GM12878 (cell line): ENCODE results near the gene SPATA25. TPM values are rescaled to one million over a fixed set of nuclear protein-coding genes. Genes with fewer than 3 reads are reported as not detected.

Experiments
- ATAC-seq: fragments of 200-7000 bp; cut with Tn5 transposase; 3 replicates; pipeline ENCODE4 v1.9.1; 2020; ENCODE audit warnings: mild to moderate bottlenecking, moderate library complexity
- BruUV-seq: library from RNA; stranded (reverse); fragments of 400-500 nt; replicated peaks from 2 replicates; lab custom pipeline; 2021; lab: Mats Ljungman, UMichigan
- CTCF ChIA-PET: fragments of 300-600 bp; sonication (Branson Sonifier 250); formaldehyde crosslinking; extraction: SDS; loops from one replicate; lab custom pipeline; 2021; ENCODE audit warnings: inconsistent platforms; lab: Yijun Ruan, JAX
- POLR2A ChIA-PET: fragments of 350-600 bp; formaldehyde crosslinking; extraction: SDS; loops from one replicate; lab custom pipeline; 2021; ENCODE audit warnings: inconsistent platforms; lab: Charles Lee
- RAD21 ChIA-PET: fragments of 300-600 bp; sonication (Branson Sonifier 250); formaldehyde crosslinking; loops from one replicate; lab custom pipeline; 2023; ENCODE audit warnings: antibody characterized with exemption; ENCODE audit not compliant: unreplicated experiment; lab: Charles Lee
- SMC1A ChIA-PET: fragments of 300-600 bp; sonication (Branson Sonifier 250); formaldehyde crosslinking; loops from one replicate; lab custom pipeline; 2023; ENCODE audit not compliant: unreplicated experiment, uncharacterized antibody; lab: Charles Lee
- DNase-seq: peaks from one replicate; pipeline ENCODE4 v3.0.0-alpha.2; 2011; ENCODE audit warnings: low read depth, low spot score
- FAIRE-seq: peaks from 3 replicates; lab custom pipeline; 2011; peaks lifted over from hg19 to GRCh38; lab: Jason Lieb, UNC
- H2AFZ ChIP-seq: 2 replicates; pipeline ENCODE4 v1.6.0; 2011; ENCODE audit warnings: low read depth, low read length, control low read depth; ENCODE audit not compliant: control insufficient read depth
- H3K27ac ChIP-seq: 2 replicates; pipeline ENCODE4 v1.5.1; 2011; ENCODE audit warnings: control low read depth; ENCODE audit not compliant: control insufficient read depth, insufficient read depth
- H3K27me3 ChIP-seq, 2 experiments: replicated peaks in 1 of 2; 2 replicates each; pipeline versions ENCODE4 v1.6.0 to v1.6.1; 2011; ENCODE audit warnings: low read length in 1 of 2; ENCODE audit not compliant: control insufficient read depth in 2 of 2, insufficient read depth in 2 of 2
- H3K36me3 ChIP-seq, 2 experiments: 2 replicates each; pipeline ENCODE4 v1.5.1; 2011; ENCODE audit warnings: low read length in 1 of 2; ENCODE audit not compliant: control insufficient read depth in 2 of 2, insufficient read depth in 2 of 2
- H3K4me1 ChIP-seq: 2 replicates; pipeline ENCODE4 v1.6.1; 2011; ENCODE audit warnings: mild to moderate bottlenecking, low read length, moderate library complexity, mixed read lengths; ENCODE audit not compliant: control insufficient read depth, insufficient read depth
- H3K4me2 ChIP-seq: 2 replicates; pipeline ENCODE4 v1.6.0; 2011; ENCODE audit warnings: control low read depth; ENCODE audit not compliant: control insufficient read depth, insufficient read depth
- H3K4me3 ChIP-seq: fragments of 200-600 bp; sonication (generic); 2 replicates; pipeline ENCODE4 v1.5.1; 2016
- H3K79me2 ChIP-seq: 2 replicates; pipeline ENCODE4 v1.6.0; 2011; ENCODE audit warnings: low read length; ENCODE audit not compliant: control insufficient read depth, insufficient read depth
- H3K9ac ChIP-seq: 2 replicates; pipeline ENCODE4 v1.8.0; 2011; ENCODE audit warnings: low read length, control low read depth, mixed read lengths; ENCODE audit not compliant: control insufficient read depth, insufficient read depth
- H3K9me3 ChIP-seq: replicated peaks from 3 replicates; pipeline ENCODE4 v1.5.1; 2011; ENCODE audit warnings: mild to moderate bottlenecking, low read length; ENCODE audit not compliant: control insufficient read depth, insufficient read depth
- H4K20me1 ChIP-seq: 2 replicates; pipeline ENCODE4 v1.6.0; 2011; ENCODE audit not compliant: control insufficient read depth, insufficient read depth
- BCL3 ChIP-seq: IDR thresholded peaks from 2 replicates; pipeline ENCODE4 v1.6.1; 2011; ENCODE audit warnings: borderline replicate concordance, low read depth, mild to moderate bottlenecking, moderate library complexity, low read length; ENCODE audit not compliant: insufficient read depth, poor library complexity, severe bottlenecking
- BRCA1 ChIP-seq: IDR thresholded peaks from 2 replicates; pipeline ENCODE4 v1.6.1; 2011; ENCODE audit warnings: low read depth, low read length, improper control_type of control experiment
- CHD2 ChIP-seq: IDR thresholded peaks from 2 replicates; pipeline ENCODE4 v1.6.1; 2011; ENCODE audit warnings: low read depth, low read length, improper control_type of control experiment, borderline replicate concordance
- CREB1 ChIP-seq: IDR thresholded peaks from 2 replicates; pipeline ENCODE4 v1.6.1; 2012; ENCODE audit warnings: low read depth, mild to moderate bottlenecking, inconsistent platforms
- LARP7 ChIP-seq: fragments of 450-650 bp; IDR thresholded peaks from 2 replicates; pipeline ENCODE4 v1.6.1; 2017; ENCODE audit warnings: mild to moderate bottlenecking
- MYC ChIP-seq: IDR thresholded peaks from 2 replicates; pipeline ENCODE4 v1.6.1; 2011; ENCODE audit warnings: mild to moderate bottlenecking, low read length, moderate library complexity, inconsistent platforms; ENCODE audit not compliant: insufficient read depth, insufficient replicate concordance, insufficient read length, severe bottlenecking
- NBN ChIP-seq: fragments of 450-650 bp; IDR thresholded peaks from 2 replicates; pipeline ENCODE4 v1.6.1; 2016
- PKNOX1 ChIP-seq: fragments of 450-650 bp; IDR thresholded peaks from 2 replicates; pipeline ENCODE4 v1.6.1; 2016; ENCODE audit warnings: mild to moderate bottlenecking
- POLR2A ChIP-seq: IDR thresholded peaks from 2 replicates; pipeline ENCODE4 v1.6.1; 2011; ENCODE audit warnings: low read depth, mild to moderate bottlenecking, low read length
- POLR2AphosphoS5 ChIP-seq: IDR thresholded peaks from 2 replicates; pipeline ENCODE4 v1.6.1; 2011; ENCODE audit warnings: mild to moderate bottlenecking, low read length, inconsistent platforms
- POU2F2 ChIP-seq: IDR thresholded peaks from 3 replicates; pipeline ENCODE4 v1.6.1; 2011; ENCODE audit warnings: low read depth, mild to moderate bottlenecking, low read length, borderline replicate concordance
- RFX5 ChIP-seq: IDR thresholded peaks from 2 replicates; pipeline ENCODE4 v1.6.1; 2011; ENCODE audit warnings: low read depth, low read length, improper control_type of control experiment
- SRF ChIP-seq, 2 experiments: IDR thresholded peaks; 2 replicates each; pipeline ENCODE4 v1.6.1; 2011; ENCODE audit warnings: low read depth in 2 of 2, low read length in 2 of 2, mild to moderate bottlenecking in 1 of 2, moderate library complexity in 1 of 2
- ZNF384 ChIP-seq: IDR thresholded peaks from 2 replicates; pipeline ENCODE4 v1.6.1; 2012; ENCODE audit warnings: low read depth, mild to moderate bottlenecking, low read length, improper control_type of control experiment, borderline replicate concordance
- WGBS: methylation state at CpG from one replicate; pipeline ENCODE4 v1.1.6; 2016; ENCODE audit warnings: low lambda C conversion rate; ENCODE audit not compliant: insufficient replicate concordance, insufficient coverage; ENCODE audit errors: missing lambda C conversion rate; 5-methylcytosine and 5-hydroxymethylcytosine counted together
- in situ Hi-C: fragments of 300-500 bp; cut with MboI; formaldehyde crosslinking; loops from 9 replicates; pipeline ENCODE4 v1.14.3; 2018; ENCODE audit warnings: mixed read lengths
- intact Hi-C: fragments of 100-400 bp; cut with micrococcal nuclease; formaldehyde crosslinking; loops from one replicate; pipeline ENCODE4 v1.14.2; 2022; ENCODE audit not compliant: unreplicated experiment
- polyA plus RNA-seq, 11 experiments: library from polyadenylated mRNA; depleted of rRNA in 4 of 11; unstranded in 6 of 11; stranded (reverse) in 5 of 11; fragments of >200 nt; fragmentation: Nextera tagmentation in 4 of 11; fragmentation: Illumina TruSeq in 1 of 11; extraction: Ambion mirVana in 4 of 11; extraction: Trizol in 1 of 11; gene quantifications; 1 replicate in 1 of 11; 2 replicates in 10 of 11; pipeline versions ENCODE4 v1.2.1 to v1.2.3, GENCODE V29; 2011 to 2016; ENCODE audit warnings: inconsistent platforms in 2 of 11, missing spikeins in 2 of 11, low read depth in 1 of 11
- total RNA-seq, 4 experiments: library from RNA; depleted of rRNA in 3 of 4; stranded (reverse); fragments of >200 nt in 3 of 4; fragmentation: Illumina TruSeq in 1 of 4; extraction: Trizol in 1 of 4; gene quantifications; 2 replicates each; pipeline versions ENCODE4 v1.2.1 to v1.2.3, GENCODE V29; 2013 to 2021
- TF ChIP-seq, protein P1 (sequence below): IDR thresholded peaks from 2 replicates; pipeline ENCODE4 v1.6.1; 2011; ENCODE audit warnings: mild to moderate bottlenecking, low read depth, low read length, moderate library complexity; ENCODE audit not compliant: insufficient replicate concordance

SPATA25 gene
- total and polyA plus RNA-seq, 10 of the 15 experiments (the other 5 are each of a cell fraction or from before 2014, with no cell fraction given) = 0.28 to 2.9 (median 1.3) TPM; not detected in 3

DNA sequence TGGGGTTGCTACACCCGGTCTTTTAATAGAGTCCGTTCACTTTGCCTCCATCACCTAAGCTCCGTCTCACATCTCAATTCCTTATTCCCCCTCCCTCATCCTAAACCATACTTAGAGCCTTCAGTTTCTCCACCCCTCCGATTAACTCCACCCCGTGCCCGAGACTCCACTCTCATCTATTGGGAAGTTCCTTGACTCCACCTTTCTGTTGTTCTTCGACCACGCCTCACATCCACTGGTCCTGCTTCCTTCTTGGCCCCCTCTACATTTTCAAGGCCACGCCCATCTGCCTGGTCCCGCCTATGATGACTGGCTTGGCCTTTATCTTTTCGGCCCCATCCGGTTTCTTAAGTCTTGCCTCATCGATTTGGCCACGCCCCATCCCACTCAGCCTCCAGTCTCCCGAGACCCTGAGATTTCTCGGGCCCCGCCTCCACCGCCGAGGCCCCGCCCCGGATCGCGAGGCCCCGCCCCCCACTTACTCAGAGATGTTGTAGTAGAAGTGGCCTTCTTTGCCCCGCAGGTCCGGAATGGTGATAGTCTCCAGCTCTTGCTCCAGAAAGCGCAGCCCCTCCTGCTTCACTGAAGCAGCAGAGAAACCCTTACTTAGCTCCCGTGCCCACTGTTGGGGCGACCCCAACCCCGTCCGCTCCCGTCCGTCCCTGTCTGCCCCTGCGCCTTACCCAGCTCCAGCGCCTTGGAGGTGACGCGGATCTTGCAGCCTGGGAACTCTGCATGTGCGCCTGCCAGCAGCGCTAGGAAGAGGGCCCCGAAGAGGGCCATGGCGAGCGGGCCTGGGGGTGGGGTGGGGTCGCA lies 23.5 kb upstream of the SPATA25 start:
- BruUV-seq = no TSS peak
- under 1% methylated on average over 42 of the region's 43 CpGs for WGBS
- ChIA-PET CTCF (interaction anchor here (1.1 to 3.1 kb wide), 4 partner anchors 18 to 59 kb away, joined by 3 to 19 read pairs (median 6); partner anchors contain the start of genes CTSA, NEURL2 and PCIF1), SMC1A (interaction anchor here (1.0 to 3.5 kb wide), 3 partner anchors 19 to 60 kb away, joined by 3 to 12 read pairs (median 8); partner anchors contain the start of genes CTSA and NEURL2), POLR2A (interaction anchor here (0.6 to 3.9 kb wide), 8 partner anchors 9 to 1529 kb away, joined by 3 to 32 read pairs (median 4); partner anchors contain the start of genes CTSA, NEURL2 and PCIF1), RAD21 (interaction anchor here (1.1 to 2.0 kb wide), 3 partner anchors 20 to 60 kb away, joined by 3 to 13 read pairs (median 4); partner anchors contain the start of genes CTSA and NEURL2)
- H3K27ac ChIP-seq = peak overlapping the region; percentile 61; the same call in 1 of the 2 replicates
- no peaks in the 10 kb centered on the region for H3K36me3 ChIP-seq
- peaks cover 15% of the 10 kb centered on the region for H3K4me1 ChIP-seq
- FAIRE-seq (peak; percentile 99), ATAC-seq (peak; percentile 96), DNase-seq (peak; percentile 99)
- peak overlapping the region; percentile 90 for H2AFZ ChIP-seq
- peak overlapping the region; percentile 77 for H3K4me3 ChIP-seq
- intact Hi-C loops (loop anchor here (1.0 kb wide), 1 partner anchor 20 kb away; the partner anchor contains the start of genes CTSA and NEURL2), in situ Hi-C loops (no loop called here)
- H3K27me3 ChIP-seq = no peaks in the 10 kb centered on the region
- H4K20me1 ChIP-seq = no peaks in the 10 kb centered on the region
- H3K9ac ChIP-seq = peak overlapping the region; percentile 64
- H3K4me2 ChIP-seq = peak overlapping the region; percentile 99
- H3K9me3 ChIP-seq = no peaks in the 10 kb centered on the region
- H3K79me2 ChIP-seq = no peaks in the 10 kb centered on the region
- TF ChIP-seq POU2F2 (0 out of 3 replicates have a peak, but pooled peaks have one; percentile 10), RFX5 (0 out of 2 replicates have a peak, but pooled peaks have one; percentile 52), LARP7 (peak; percentile 22; the same call in 1 of the 2 replicates), BRCA1 (peak; percentile 62; the same call in 1 of the 2 replicates), PKNOX1 (peak; percentile 84), NBN (peak; percentile 68; the same call in 1 of the 2 replicates), MYC (no peak), POLR2A (peak; percentile 77), BCL3 (no peak), CREB1 (peak; percentile 37; the same call in 1 of the 2 replicates), ZNF384 (0 out of 2 replicates have a peak, but pooled peaks have one; percentile 29), CHD2 (peak; percentile 90), SRF (IDR thresholded peaks at IDR 0.05; ENCODE audit: low read depth in 2 of 2, low read length in 2 of 2) (peak in 1 of 2 experiments; percentile 55; a peak in 1 of 4 replicates), POLR2AphosphoS5 (peak; percentile 77)
- TF ChIP-seq, protein P1, sequence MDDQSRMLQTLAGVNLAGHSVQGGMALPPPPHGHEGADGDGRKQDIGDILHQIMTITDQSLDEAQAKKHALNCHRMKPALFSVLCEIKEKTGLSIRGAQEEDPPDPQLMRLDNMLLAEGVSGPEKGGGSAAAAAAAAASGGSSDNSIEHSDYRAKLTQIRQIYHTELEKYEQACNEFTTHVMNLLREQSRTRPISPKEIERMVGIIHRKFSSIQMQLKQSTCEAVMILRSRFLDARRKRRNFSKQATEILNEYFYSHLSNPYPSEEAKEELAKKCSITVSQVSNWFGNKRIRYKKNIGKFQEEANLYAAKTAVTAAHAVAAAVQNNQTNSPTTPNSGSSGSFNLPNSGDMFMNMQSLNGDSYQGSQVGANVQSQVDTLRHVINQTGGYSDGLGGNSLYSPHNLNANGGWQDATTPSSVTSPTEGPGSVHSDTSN = peak; percentile 8
